Effector CD8-positive, alpha-beta T cell (primary cell): ENCODE results near the gene RBCK1.
A peak's percentile ranks its signal among the peaks of the same experiment; 100 is the strongest.

Experiments used
- DNase-seq: peaks from one replicate; lab custom pipeline; 2025; lab: John Stamatoyannopoulos, UW

Gene RBCK1

GRCh38 chr20:399182-399707 is 8.9 kb upstream of the RBCK1 start:
- no peak for DNase-seq

- no peak for DNase-seq
Measured at GRCh38 chr20:400128-400453, 8.0 kb upstream of the RBCK1 start.

DNA sequence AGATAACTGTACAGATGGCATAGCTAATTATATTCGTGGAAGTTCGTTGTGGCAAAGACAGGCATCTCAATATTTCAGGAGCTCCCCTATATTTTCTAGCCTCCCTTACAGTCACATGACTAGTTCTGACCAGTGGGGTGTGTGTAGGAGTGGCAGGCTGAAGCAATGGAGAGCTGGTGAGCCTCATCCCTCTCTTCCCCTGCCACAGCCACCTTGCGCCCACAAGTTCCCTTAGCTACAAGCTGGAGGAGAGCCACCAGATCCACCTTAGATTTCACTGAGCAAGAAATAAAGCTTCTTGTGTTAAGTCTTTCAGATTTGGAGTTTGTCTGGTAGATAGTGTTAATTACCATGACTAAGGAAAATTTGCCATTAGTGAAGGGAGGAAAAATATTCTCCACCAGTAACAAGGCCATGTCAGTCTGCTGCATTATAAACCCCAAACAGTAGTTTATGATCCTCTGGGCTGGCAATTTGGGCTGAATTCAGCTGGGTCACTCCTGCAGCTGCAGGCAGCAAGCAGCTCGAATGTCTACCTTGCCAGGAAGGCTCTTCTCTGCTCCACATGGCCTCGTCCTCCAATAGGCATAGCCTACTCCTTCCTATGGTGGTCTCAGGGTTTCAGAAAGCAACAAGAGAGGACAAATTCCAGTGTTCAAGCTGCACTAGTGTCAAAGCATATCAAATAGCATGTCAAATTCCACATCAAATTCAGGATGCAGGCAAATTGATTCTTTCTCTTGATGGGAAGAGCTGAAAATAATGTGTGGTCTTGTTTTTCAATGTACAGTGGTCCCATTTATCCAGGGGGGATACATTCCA is 7.4 kb upstream of the RBCK1 start:
- DNase-seq, result no peak

DNA sequence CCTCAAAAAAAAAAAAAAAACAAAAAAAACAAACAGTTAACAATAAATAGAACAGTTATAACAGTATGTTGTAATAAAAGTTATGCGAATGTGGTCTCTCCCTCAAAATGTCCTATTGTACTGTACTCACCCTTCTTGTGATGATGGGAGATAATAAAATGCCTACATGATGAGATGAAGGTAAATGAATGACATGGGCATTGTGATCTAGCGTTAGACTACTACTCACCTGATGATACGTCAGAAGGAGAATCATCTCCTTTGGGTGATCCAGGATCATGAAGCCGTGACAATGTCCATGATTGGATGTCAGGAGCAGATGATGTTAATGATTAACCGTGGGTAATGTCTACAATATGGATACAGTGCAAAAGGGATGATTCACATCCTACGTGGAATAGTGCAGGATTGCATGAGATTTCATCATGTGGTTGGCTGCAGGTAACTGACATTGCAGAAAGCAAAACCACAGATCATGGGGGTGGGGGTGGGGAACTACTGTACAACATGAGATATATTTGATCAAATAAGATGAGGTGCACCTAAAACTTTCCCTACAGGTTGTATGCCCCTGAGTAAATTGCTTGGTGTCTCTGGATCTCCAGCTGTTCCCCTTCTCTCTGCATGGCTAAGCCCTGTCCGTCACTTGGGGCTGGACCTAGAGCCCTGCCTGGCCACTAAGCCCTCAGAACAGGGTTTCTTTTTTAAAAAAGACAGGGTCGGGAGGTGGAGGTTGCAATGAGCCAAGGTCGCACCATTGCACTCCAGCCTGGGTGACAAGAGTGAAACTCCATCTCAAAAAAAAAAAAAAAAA is 6.2 kb upstream of the RBCK1 start:
- DNase-seq, result no peak

DNA sequence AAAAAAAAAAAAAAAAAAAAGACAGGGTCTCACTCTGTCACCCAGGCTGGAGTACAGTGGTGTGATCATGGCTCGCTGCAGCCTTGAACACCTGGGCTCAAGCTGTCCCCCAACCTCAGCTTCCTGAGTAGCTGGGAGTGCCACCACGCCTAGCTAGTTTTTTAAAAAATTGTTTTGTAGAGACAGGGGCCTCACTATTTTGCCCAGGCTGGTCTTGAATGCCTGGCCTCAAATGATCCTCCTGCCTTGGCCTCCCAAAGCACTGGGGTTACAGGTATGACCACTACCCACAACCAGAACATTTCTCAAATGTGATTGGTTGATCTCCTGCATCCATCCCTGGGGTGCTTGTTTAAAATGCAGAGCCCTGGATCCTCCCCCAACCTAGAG is 5.6 kb upstream of the RBCK1 start:
- DNase-seq, result no peak

DNA sequence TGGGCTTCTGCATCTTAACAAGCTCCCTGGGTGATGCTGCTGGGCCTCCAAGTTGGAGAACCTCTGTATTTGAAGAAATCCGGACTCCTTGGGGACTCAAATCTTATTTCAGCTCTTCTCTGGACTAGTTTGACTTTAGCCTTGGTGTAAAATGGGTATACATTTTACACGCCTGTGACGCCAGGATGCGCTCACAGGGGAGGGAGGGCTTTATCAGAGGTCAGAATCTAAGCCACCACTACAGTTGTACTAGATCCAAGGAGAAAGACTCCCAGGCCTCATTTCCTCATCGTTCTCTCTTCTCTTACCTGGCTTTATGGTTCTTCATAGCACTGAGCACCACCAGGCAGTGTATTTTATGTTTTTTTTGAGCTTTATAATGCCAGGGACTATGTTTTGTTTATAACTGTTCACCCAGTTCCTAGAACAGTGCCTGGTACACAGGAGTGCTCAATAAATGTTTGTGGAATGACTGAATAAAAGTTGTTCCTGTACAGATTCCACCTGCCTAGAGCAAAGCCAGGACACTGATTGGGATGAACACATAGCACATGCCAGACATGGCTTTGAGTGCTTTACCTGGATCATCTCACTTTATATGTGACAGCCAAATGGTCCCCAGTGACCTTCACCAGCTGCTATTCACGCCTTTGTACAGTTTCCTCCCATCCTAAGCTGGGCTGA is 5.1 kb upstream of the RBCK1 start:
- no peak for DNase-seq

GRCh38 chr20:403582-403957 is 4.5 kb upstream of the RBCK1 start:
- DNase-seq, result no peak

DNA sequence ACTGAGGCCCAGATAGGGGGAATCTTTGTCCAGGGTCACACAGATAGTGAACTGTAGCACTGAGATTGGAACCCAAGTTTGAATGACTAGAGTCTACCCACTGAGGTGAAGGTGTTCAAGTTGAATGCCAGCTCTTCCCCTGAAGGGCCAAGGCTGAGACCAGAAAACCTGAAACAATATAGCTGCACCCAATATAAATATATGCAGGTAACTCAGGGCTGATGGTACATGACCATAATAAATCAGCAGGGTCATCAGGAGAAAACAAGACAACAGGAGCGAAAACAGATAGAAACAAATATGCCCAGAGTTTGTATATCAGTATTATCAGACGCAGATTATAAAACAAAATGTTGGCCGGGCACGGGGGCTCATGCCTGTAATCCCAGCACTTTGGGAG is 4.0 kb upstream of the RBCK1 start:
- no peak for DNase-seq

DNA sequence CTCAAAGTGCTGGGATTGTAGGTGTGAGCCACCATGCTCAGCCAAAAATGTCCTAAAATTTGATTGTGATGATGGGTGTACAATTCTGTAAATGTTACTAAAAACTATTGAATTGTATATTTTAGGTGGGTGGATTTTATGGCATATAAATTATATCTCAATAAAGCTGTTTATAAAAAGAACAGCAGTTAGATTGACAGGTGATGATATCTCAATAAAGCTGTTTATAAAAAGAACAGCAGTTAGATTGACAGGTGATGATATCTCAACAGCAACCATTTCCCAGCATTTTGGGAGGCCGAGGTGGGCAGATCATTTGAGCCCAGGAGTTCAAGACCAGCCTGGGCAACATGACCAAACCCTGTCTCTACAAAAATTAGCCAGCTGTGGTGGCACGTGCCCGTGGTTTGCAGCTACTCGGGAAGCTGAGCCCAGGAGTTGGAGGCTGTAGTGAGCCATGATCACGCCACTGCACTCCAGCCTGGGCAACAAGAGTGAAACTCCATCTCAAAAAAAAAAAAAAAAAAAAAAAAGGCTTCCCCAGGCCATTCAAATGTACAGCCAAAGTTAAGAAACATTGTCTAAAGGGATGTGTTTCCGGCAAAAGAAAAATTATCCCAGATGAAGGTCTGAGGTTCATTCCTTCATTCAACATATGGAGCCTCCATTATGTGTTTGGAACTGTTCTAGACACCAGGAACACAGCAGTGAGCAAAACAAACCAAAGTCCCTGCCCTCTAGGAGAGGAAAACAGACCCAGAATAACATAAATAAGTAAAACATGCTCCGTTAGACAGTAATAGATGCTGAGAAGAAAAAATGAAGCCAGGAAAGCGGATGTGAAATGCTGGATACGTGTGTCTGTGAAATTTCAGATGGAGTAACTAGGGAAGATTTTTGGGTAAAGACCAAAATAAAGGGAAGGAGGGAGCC is 1.6 kb upstream of the RBCK1 start:
- no peak for DNase-seq

- peak; percentile 51 for DNase-seq
Measured at GRCh38 chr20:407133-407952, 756 bp upstream of the RBCK1 start.

GRCh38 chr20:408843-409696 is 971 bp downstream of the RBCK1 start:
- DNase-seq, result no peak

- DNase-seq, result no peak
Measured at GRCh38 chr20:409697-410559, 1.8 kb downstream of the RBCK1 start.

GRCh38 chr20:412081-412480 is 4.0 kb downstream of the RBCK1 start:
- DNase-seq, result no peak

DNA sequence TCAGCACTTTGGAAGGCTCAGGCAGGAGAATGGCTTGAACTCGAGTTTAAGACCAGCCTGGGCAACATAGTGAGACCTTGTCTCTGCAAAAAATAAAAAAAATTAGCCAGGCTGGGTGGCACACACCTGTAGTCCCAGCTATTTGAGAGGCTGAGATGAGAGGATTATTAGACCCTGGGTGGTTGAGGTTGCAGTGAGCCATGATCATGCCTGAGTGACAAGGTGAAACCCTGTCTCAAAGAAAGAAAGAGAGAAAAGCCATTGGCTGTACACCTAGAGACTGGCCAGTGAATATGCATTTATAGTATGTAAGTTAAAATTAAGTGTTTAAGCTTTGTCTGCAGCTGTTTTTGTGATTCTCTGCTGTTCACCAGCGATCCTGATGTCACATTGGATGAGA is 6.1 kb downstream of the RBCK1 start:
- DNase-seq, result no peak

DNA sequence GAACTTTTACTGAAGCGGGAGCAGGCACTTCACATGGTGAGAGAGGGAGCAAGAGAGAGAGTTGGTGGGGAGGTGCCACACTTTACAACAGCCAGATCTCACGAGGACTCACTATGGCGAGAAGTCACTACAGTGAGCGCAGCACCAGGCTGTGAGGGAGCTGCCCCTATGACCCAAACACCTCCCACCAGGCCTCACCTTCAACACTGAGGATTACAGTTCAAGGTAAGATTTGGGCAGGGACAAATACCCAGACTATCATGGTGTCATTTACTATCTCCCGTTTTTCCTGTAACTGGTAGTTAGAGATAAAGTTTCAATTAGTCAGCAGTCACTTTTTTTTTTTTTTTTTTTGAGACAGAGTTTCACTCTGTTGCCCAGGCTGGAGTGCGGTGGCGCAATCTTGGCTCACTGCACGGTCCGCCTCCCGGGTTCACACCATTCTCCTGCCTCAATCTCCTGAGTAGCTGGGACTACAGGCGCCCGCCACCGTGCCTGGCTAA is 7.8 kb downstream of the RBCK1 start:
- DNase-seq, result no peak

GRCh38 chr20:416950-417800 is 9.1 kb downstream of the RBCK1 start:
- DNase-seq, result no peak

GRCh38 chr20:417801-418342 is 9.8 kb downstream of the RBCK1 start:
- DNase-seq, result no peak
